Activated effector memory CD4-positive, alpha-beta T cell treated with anti-CD3 and anti-CD28 coated beads, Interleukin-2, amount 50 U/mL, for 16 hours (primary cell): ENCODE measurements around the gene OR10C1.
"Not testable (repeated sequence)": the region's sequence is repeated elsewhere in the genome, so short reads cannot be mapped to it uniquely, and the experiment has no call there.

Source experiments
- DNase-seq: peaks from one replicate; pipeline ENCODE4 v3.0.0-alpha.2; 2020

Gene OR10C1

GRCh38 chr6:29439006-29439405 lies at the start of gene OR10C1:
Gene OR10C1, plus strand, starts transcription at chr6:29439306. Its CDS starts 710 bp downstream, at chr6:29440016.
- no peak for DNase-seq

DNA sequence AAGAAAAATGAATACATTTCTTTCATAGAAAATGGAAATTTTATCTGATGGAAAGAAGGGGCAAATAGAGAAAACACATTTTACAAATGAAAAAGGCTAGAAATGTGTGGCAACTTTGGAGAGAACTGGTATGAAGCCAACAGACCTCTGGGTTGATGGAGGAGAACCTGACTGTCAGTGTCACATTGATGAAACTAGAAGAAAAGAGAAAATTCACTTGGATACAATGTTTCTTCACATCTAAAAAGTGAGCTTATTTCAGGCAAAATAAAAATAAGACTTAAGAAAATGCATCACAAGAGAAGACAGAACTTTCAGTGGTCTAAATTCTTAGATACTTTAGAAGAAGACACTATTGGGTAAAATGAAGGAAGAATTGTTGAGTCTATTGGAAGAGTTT lies 43.8 kb upstream of the OR10C1 start, which contains the start of gene OR12D2:
TSS of gene OR12D2 (plus strand) at position 301 of the 400 bp plus-strand sequence. CDS start 1,069 bp downstream, outside the sequence.
- DNase-seq: no peak

GRCh38 chr6:29399525-29399924 lies 39.6 kb upstream of the OR10C1 start:
- DNase-seq: no peak

DNA sequence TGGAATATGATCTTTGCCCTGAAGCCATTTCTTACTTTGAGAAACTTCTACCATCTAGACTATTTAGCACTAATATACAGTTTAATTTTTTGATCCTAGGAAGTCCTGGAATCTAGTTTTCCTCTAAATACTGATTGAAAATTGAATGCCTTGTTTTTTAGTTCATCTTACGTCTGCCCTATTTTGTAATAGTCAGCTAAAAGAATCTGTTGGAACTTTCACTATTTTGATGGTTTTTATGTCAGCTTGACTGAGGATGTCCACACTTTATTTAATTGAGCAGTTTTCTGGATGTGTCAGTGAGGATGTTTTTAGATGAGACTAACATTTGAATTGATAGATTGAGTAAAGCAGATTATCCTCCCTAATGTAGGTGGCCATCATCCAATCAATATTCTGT lies 35.3 kb upstream of the OR10C1 start:
- DNase-seq: no peak

- no peak for DNase-seq
Observed at GRCh38 chr6:29414588-29414987, 24.5 kb upstream of the OR10C1 start, which contains the start of gene OR12D1. Gene OR12D1, plus strand, starts transcription at chr6:29414928.

DNA sequence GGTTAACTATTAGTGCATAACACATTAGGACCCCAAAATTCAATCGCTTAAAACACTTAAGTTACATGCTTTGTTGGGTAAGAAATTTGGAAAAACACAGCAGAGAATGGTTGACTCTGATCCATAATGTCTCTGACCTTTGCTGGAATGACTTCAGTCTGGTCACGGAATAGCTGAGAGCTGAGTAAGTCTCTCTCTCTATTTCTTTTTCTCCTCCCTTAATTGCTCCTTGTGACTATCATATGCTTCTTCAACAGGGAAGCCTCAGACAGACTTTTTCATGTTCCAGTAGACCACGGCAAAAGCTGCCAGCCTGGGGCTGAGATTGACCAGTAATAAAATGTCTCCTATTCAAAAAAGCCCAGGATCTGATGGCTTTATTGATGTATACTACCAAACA lies 19.6 kb upstream of the OR10C1 start:
- no peak for DNase-seq

- DNase-seq: no peak
Observed at GRCh38 chr6:29424168-29424567, 14.9 kb upstream of the OR10C1 start.

DNA sequence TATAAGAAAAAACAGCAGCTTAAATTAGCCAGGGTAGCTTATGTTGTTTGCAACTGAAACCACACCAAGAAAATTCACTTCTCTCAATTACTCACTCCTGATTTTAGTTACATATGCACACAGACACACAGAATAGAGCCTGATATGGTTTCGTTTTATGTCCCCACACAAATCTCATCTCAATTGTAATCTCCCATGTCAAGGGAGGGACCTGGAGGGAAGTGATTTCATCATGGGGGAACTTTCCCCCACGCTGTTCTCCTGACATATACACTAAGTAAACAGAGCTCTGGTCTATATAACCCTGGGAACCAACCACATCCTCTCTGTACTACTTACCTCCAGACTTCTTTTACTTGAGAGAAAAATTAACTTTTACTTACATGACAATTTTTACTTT lies 14.5 kb upstream of the OR10C1 start:
- no peak for DNase-seq

- DNase-seq: no peak
Observed at GRCh38 chr6:29425075-29425474, 14.0 kb upstream of the OR10C1 start.

DNA sequence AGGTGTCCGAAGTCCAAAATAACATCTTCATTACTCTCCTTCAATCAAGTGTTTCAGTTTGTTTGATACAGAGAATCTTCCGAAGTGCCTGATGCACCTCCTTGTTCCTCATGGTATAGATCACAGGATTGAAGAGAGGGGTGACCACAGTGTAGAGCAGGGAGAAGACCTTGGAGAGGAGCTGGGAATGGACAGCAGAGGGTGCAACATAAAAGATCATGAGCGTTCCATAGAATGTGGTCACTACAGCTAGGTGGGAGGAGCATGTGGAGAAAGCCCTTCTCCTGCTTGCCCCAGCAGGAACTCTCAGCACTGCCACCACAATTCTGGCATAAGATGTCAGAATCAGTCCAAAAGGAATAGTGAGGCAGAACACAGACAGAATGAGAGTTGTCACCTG lies 12.5 kb upstream of the OR10C1 start:
- DNase-seq: no peak

DNA sequence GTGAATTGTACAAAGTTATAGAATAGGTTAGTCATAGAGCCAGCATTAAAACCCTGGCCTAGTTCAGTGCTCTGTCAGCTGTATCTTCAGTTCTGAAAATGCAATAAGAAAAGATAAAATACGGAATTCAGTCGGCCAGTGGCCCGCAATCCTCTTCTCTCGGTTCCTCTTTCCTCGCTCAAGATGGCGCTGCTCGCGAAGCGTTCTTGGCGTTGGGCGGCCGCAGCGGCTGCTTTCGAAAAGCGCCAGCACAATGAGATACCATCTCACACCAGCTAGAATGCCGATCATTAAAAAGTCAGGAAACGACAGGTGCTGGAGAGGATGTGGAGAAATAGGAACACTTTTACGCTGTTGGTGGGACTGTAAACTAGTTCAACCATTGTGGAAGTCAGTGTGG lies 2.4 kb upstream of the OR10C1 start:
- DNase-seq: not testable (repeated sequence)

GRCh38 chr6:29442719-29443118 lies 3.6 kb downstream of the OR10C1 start:
- DNase-seq: no peak

GRCh38 chr6:29444031-29444430 lies 4.9 kb downstream of the OR10C1 start:
- DNase-seq: not testable (repeated sequence)

GRCh38 chr6:29447670-29448069 lies 8.6 kb downstream of the OR10C1 start:
- DNase-seq: no peak

- DNase-seq: no peak
Observed at GRCh38 chr6:29451471-29452193, 12.5 kb downstream of the OR10C1 start.

DNA sequence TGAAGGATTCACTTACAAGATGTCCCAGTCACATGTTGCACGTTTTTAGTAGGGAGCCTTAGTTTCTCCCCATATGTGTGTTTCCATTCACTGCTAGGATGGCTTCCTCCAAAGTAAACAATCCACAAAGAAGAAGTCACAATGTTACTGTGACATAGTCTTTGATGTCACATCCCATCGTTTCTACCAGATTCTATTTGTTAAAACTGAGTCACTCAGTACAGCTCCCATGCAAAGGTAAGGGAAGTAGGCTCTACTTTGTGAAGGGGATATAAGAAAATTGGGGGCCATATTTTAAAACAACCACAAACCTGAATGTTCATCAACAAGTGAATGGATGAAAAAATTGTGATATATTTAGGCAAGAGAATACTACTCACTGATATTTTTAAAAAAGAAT lies 17.9 kb downstream of the OR10C1 start, which contains the start of the genes OR11A1 and OR2H1:
TSS of gene OR11A1 (minus strand) at position 101 of the 400 bp plus-strand sequence. CDS start 29,430 bp downstream, outside the sequence.
TSS of gene OR2H1 (plus strand) at position 185 of the 400 bp plus-strand sequence. CDS start 4,615 bp downstream, outside the sequence.
- DNase-seq: no peak

GRCh38 chr6:29461021-29461814 lies 22.1 kb downstream of the OR10C1 start:
- DNase-seq: no peak

- DNase-seq: no peak
Observed at GRCh38 chr6:29462022-29462421, 22.9 kb downstream of the OR10C1 start.

DNA sequence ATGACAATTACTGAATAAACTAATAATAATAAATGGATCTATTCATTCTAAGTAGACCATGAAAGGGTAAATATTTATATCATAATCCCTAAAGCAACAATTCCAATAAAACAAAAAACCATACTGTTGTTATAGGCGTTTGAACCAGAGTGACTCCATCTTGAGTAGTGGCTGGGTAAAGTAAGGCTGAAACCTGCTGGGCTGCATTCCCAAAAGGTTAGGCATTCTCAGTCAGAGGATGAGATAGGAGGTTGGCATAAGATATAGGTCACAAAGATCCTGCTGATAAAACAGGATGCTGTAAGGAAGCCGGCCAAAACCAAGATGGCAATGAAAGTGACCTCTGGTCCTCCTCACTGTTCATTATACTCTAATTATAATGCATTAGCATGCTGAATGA lies 26.2 kb downstream of the OR10C1 start:
- no peak for DNase-seq

DNA sequence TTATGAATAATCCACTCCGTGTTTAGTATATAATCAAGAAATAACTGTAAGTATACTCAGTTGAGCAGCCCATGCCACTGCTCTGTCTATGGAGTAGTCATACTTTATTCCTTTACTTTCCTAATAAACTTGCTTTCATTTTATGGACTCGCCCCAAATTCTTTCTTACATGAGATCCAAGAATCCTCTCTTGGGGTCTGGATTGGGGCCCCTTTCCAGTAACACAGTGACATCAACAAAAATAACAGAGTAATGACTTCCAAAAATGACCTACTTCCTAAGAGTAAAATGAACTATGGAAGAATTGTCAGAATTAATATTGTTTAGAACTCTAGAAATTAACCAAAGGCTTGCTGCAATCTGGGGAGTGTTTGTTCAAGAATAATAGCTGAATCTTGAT lies 26.7 kb downstream of the OR10C1 start:
- DNase-seq: no peak

DNA sequence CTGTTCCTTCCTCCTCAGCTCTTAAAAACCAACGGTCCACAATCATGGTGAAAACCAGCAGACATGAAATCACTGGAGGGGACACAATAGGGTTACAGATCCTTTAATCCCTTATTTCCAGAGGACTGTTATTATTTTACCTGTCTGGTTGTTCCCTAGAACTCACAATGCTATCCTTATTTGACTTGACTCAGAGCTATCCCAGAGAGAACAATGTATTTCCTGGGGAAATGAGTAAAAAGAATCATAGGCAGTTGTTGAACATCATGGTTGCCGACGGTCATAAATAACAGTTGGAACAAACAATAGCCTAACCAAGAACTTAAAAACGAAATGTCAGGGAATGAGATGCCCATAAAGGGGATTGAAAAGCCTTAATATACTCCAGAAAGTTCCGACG lies 27.1 kb downstream of the OR10C1 start:
- no peak for DNase-seq

DNA sequence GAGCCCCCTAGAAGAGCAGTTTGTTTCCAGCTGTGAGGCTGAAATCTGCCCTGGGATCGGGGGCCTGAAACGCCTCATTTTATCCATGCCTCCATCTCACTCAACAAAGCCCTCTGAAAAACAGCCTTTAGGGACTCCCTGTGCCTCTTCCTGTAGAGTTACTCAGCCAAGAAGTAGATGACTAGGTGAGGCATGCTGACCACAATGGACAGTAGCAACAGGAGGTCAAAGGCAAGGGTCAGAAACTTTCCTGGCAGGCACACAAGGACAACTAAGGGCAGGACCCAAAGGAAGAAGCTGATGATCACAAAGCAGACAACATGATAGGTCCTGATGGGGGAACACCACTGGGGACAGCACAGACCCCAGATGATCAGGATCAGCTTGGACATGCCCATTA lies 35.9 kb downstream of the OR10C1 start:
- no peak for DNase-seq

DNA sequence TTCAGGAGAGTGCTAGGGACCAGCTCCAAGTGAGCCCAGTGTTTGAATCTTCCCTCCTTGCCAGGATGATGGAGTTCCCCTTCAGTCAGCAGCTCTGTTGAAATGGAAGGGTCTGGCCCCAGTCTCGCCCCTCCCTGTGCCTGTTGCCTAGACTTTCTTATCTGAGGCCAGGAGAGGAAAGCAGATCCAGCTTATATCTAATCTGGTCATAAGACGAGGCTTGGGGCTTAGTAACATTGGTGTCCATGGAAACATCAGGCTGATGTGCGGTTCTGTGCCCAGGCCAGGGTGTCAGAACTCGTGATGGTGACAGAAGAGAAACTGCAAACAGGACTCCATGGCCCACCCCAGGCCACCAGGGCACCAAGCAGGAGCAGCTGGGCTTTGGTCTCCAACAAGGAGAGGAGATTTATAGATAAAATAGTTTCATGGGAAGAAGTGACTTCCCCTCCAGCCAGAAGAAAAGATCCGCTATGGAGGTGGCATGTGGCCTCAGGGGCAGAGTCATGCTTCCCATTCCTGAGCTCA lies 38.9 kb downstream of the OR10C1 start:
- no peak for DNase-seq

- DNase-seq: no peak
Observed at GRCh38 chr6:29478740-29479139, 39.6 kb downstream of the OR10C1 start.
